OCI-LY3 (cell line): ENCODE measurements around the gene RUNX2.

ENCODE experiments used
- H2AFZ ChIP-seq: fragments of 200-600, 300-600 bp; shearing (Covaris generic); 2 replicates; pipeline ENCODE4 v1.6.0; 2014; ENCODE audit warnings: antibody characterized with exemption, low read depth, low read length
- H3K27ac ChIP-seq: fragments of 200-600, 300-600 bp; sonication (generic); 2 replicates; pipeline ENCODE4 v1.5.1; 2014; ENCODE audit warnings: mild to moderate bottlenecking, low read length, moderate library complexity, mixed read lengths
- H3K27me3 ChIP-seq: fragments of 200-600, 300-600 bp; sonication (generic); 2 replicates; pipeline ENCODE4 v1.6.1; 2014; ENCODE audit warnings: low read depth, low read length, mixed read lengths
- H3K36me3 ChIP-seq: fragments of 200-600, 300-600 bp; sonication (generic); replicated peaks from 2 replicates; pipeline ENCODE3; 2014; ENCODE audit warnings: low read depth, low read length, mixed read lengths
- H3K4me1 ChIP-seq: fragments of 300-600, 200-600 bp; sonication (generic); 2 replicates; pipeline ENCODE4 v1.6.1; 2014; ENCODE audit warnings: low read length, mixed read lengths
- H3K4me2 ChIP-seq: fragments of 200-600, 300-600 bp; sonication (generic); 2 replicates; pipeline ENCODE4 v1.6.1; 2014; ENCODE audit warnings: low read length, mixed read lengths
- H3K4me3 ChIP-seq: fragments of 300-600, 200-600 bp; sonication (generic); 2 replicates; pipeline ENCODE4 v1.5.1; 2014; ENCODE audit warnings: antibody characterized with exemption, mild to moderate bottlenecking, low read length, moderate library complexity
- H3K79me2 ChIP-seq: fragments of 300-600, 200-600 bp; shearing (Covaris generic); 2 replicates; pipeline ENCODE4 v1.6.1; 2014; ENCODE audit warnings: mild to moderate bottlenecking, low read length, mixed read lengths
- H3K9ac ChIP-seq: fragments of 300-600, 200-600 bp; shearing (Covaris generic); 2 replicates; pipeline ENCODE4 v1.6.0; 2014; ENCODE audit warnings: mild to moderate bottlenecking, low read length, moderate library complexity
- H3K9me3 ChIP-seq: fragments of 200-600, 300-600 bp; shearing (Covaris generic); 2 replicates; pipeline ENCODE4 v1.6.1; 2014; ENCODE audit warnings: low read length, mixed read lengths; ENCODE audit not compliant: insufficient read depth
- H4K20me1 ChIP-seq: fragments of 200-600, 300-600 bp; sonication (generic); 2 replicates; pipeline ENCODE4 v1.6.1; 2016; ENCODE audit warnings: low read length, mixed read lengths; ENCODE audit not compliant: insufficient read depth
- CTCF ChIP-seq: fragments of 200-600, 300-600 bp; sonication (generic); IDR thresholded peaks from 2 replicates; pipeline ENCODE4 v1.5.1; 2014; ENCODE audit warnings: antibody characterized with exemption, low read length, low read depth
- EZH2phosphoT487 ChIP-seq: fragments of 200-600 bp; shearing (Covaris generic); IDR thresholded peaks from 2 replicates; pipeline ENCODE4 v1.6.1; 2018; ENCODE audit warnings: antibody characterized with exemption, mixed run types, low read depth

Gene RUNX2

DNA sequence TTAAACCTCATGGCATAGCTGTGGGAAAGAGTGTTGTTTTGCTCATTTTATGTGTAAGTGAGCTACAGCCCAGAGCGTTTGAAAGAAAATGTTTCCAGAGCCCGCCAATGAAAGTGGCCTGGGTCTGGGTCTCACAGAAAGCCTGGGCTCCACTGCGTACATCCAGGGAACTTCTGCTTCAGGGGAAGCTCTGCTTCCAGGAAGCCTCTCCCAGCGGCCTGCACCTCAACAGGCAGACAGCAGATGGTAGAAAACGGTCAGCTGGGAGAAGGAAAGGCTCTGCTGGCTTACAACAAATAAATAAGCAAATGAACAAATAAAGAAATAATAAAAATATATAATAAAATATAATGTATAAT is 320.1 kb downstream of the RUNX2 start:
- no peak overlapping the region for H3K4me3 ChIP-seq
- H3K27ac ChIP-seq, result no peak overlapping the region
- H3K9me3 ChIP-seq, result no peaks in the 10 kb centered on the region
- H4K20me1 ChIP-seq, result no peaks in the 10 kb centered on the region
- H3K4me1 ChIP-seq, result peaks cover 12% of the 10 kb centered on the region
- no peak overlapping the region for H2AFZ ChIP-seq
- no peaks in the 10 kb centered on the region for H3K36me3 ChIP-seq
- H3K27me3 ChIP-seq, result peaks cover 40% of the 10 kb centered on the region
- H3K9ac ChIP-seq, result no peak overlapping the region
- no peak for TF ChIP-seq CTCF
- no peak for TF ChIP-seq EZH2phosphoT487
- H3K79me2 ChIP-seq, result no peaks in the 10 kb centered on the region
- no peak overlapping the region for H3K4me2 ChIP-seq

GRCh38 chr6:45650524-45651135 is 322.5 kb downstream of the RUNX2 start:
- no peaks in the 10 kb centered on the region for H3K79me2 ChIP-seq
- peaks cover 56% of the 10 kb centered on the region for H3K27me3 ChIP-seq
- H3K4me1 ChIP-seq, result peaks cover 6% of the 10 kb centered on the region
- no peak overlapping the region for H2AFZ ChIP-seq
- no peak overlapping the region for H3K9ac ChIP-seq
- no peak overlapping the region for H3K27ac ChIP-seq
- TF ChIP-seq EZH2phosphoT487 (no peak), CTCF (no peak)
- H3K4me2 ChIP-seq, result no peak overlapping the region
- H3K9me3 ChIP-seq, result no peaks in the 10 kb centered on the region
- no peaks in the 10 kb centered on the region for H3K36me3 ChIP-seq
- H4K20me1 ChIP-seq, result no peaks in the 10 kb centered on the region
- H3K4me3 ChIP-seq, result no peak overlapping the region

DNA sequence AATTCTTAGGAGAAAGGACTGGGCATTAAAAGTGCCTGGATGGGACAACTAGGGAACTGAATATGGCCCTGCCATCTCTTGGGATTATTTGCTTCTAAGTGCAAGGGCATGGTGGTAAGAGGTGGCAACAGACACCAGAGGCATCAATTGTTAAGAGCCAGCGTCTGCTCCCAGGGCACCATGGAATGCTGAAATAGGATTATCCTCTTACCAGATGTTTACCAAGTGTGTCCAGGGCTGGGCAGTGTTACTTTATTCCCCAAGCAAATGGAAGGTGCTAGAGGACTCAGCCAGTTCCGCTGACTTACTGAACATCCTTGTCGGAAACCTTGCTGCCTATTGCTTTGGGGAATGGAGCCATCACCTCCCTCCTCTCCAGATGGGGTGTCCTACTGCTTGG is 323.2 kb downstream of the RUNX2 start:
- Histone ChIP-seq H3K4me1 (peaks cover 5% of the 10 kb centered on the region), H3K4me3 (no peak overlapping the region), H3K9ac (no peak overlapping the region), H3K36me3 (no peaks in the 10 kb centered on the region), H3K27me3 (peaks cover 63% of the 10 kb centered on the region), H3K79me2 (no peaks in the 10 kb centered on the region), H3K9me3 (no peaks in the 10 kb centered on the region), H4K20me1 (no peaks in the 10 kb centered on the region), H2AFZ (no peak overlapping the region), H3K4me2 (no peak overlapping the region), H3K27ac (no peak overlapping the region)
- TF ChIP-seq CTCF (no peak), EZH2phosphoT487 (no peak)

DNA sequence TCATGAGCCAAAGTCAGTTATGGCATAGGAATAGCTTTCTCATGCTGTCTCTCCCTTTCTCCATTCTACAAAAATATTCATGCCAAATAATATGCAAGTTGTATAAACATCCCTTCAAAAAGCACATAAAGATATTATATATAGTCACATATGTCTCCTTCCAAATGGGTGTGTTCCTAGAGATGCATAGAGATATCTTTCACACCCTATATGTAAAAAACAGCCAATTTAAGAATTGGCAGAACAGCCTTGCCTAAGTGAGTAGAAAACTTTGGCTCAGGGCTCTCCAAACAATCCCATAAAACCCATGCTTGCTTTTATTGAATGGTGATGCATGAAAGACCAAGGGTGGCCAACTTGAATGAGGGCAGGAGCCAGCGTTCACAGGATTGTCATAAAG is 324.3 kb downstream of the RUNX2 start:
- TF ChIP-seq CTCF (no peak), EZH2phosphoT487 (no peak)
- peaks cover 5% of the 10 kb centered on the region for H3K4me1 ChIP-seq
- H3K9ac ChIP-seq, result no peak overlapping the region
- peaks cover 74% of the 10 kb centered on the region for H3K27me3 ChIP-seq
- no peak overlapping the region for H3K27ac ChIP-seq
- H2AFZ ChIP-seq, result no peak overlapping the region
- no peaks in the 10 kb centered on the region for H4K20me1 ChIP-seq
- H3K36me3 ChIP-seq, result no peaks in the 10 kb centered on the region
- no peak overlapping the region for H3K4me3 ChIP-seq
- H3K79me2 ChIP-seq, result no peaks in the 10 kb centered on the region
- no peak overlapping the region for H3K4me2 ChIP-seq
- H3K9me3 ChIP-seq, result no peaks in the 10 kb centered on the region
